ENCODE results near the gene HOXA13.

DNA sequence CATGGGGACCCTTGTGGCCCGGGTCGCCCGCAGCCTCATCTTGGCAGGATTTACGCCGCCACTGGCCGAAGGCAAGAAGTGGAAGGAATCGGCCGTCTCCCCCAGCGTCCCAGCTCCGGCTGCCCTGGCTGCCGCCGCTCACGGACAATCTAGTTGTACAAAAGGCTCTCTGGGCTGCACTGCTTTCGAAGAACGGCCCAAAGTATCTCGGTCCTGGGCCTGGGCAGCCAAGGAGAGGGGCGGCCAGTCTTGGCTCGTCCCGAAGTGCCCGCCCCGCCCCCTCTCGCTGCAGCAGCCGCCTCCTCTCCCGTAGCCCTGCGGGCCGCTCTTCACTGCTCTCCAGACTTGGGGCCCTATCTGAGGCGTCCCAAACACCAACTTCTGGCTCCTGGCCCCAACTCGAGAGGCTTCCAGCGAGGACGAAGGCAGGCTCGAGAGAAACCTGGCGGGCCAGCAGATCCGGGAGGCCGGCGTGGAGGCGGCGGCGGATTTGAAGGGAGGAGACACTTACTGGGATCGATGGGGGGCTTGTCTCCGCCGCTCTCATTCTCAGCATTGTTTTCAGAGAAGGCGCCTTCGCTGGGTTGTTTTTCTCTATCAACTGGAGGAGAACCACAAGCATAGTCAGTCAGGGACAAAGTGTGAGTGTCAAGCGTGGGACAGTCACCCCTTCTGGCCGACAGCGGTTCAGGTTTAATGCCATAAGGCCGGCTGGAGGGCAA lies 35.4 kb downstream of the HOXA13 start:
- no peak for TF ChIP-seq EZH2 (IDR thresholded peaks at IDR 0.05)
- TF ChIP-seq POLR2AphosphoS5 (IDR thresholded peaks at IDR 0.05; ENCODE audit: borderline replicate concordance, low read depth, low read length): no peak

Measured in SK-N-MC (cell line).